Esophagus muscularis mucosa (tissue), 4 donors: ENCODE results near the gene FOXRED2. TPM values are rescaled to one million over a fixed set of nuclear protein-coding genes. Genes with fewer than 3 reads are reported as not detected.
"Not testable (repeated sequence)": the region's sequence is repeated elsewhere in the genome, so short reads cannot be mapped to it uniquely, and the experiment has no call there.

Experiments
- DNase-seq: peaks from one replicate; pipeline ENCODE4 v3.0.0-alpha.2; 2017; ENCODE audit errors: extremely low spot score
- H3K27ac ChIP-seq, 4 donors: fragments of 200-600 bp; sonication (generic); replicated peaks in 1 of 4; 1 replicate in 3 of 4; 2 replicates in 1 of 4; pipeline ENCODE4 v1.5.1; 2016 to 2019; ENCODE audit warnings: mild to moderate bottlenecking in 1 of 4
- H3K27me3 ChIP-seq, 4 donors: fragments of 200-600 bp; sonication (generic); one replicate each; pipeline versions ENCODE4 v1.5.1 to v1.6.0; 2016 to 2019
- H3K36me3 ChIP-seq, 4 donors: fragments of 200-600 bp; sonication (generic); one replicate each; pipeline ENCODE4 v1.5.1; 2016 to 2019
- H3K4me1 ChIP-seq, 4 donors: fragments of 200-600 bp; sonication (generic); one replicate each; pipeline ENCODE4 v1.5.1; 2016 to 2019
- H3K4me3 ChIP-seq, 4 donors: fragments of 200-600 bp; sonication (generic); 1 replicate in 2 of 4; 2 replicates in 2 of 4; pipeline ENCODE4 v1.5.1; 2016 to 2019; ENCODE audit warnings: mild to moderate bottlenecking in 4 of 4, moderate library complexity in 1 of 4
- H3K9me3 ChIP-seq, 4 donors: fragments of 200-600 bp; sonication (generic); 1 replicate in 3 of 4; 2 replicates in 1 of 4; pipeline ENCODE4 v1.5.1; 2016 to 2019
- EP300 ChIP-seq: sonication (generic); formaldehyde crosslinking; IDR thresholded peaks from one replicate; pipeline ENCODE4 v1.6.1; 2017; ENCODE audit warnings: antibody characterized with exemption
- POLR2A ChIP-seq: fragments of 450-650 bp; IDR thresholded peaks from one replicate; pipeline ENCODE4 v1.6.1; 2017; ENCODE audit warnings: antibody characterized with exemption, moderate library complexity, mild to moderate bottlenecking, low read depth
- POLR2AphosphoS5 ChIP-seq, 2 donors: sonication (generic); formaldehyde crosslinking; IDR thresholded peaks; one replicate each; pipeline ENCODE4 v1.6.1; 2017; ENCODE audit warnings: antibody characterized with exemption in 2 of 2
- WGBS: methylation state at CpG from one replicate; pipeline ENCODE4 v1.1.5; 2018; 5-methylcytosine and 5-hydroxymethylcytosine counted together
- intact Hi-C: fragments of 100-400 bp; cut with DNase I; formaldehyde crosslinking; loops from one replicate; pipeline ENCODE4 v1.15.1; 2023
- total RNA-seq, 4 donors: library from RNA; depleted of rRNA; stranded (reverse); fragments of >200 nt; gene quantifications; one replicate each; pipeline versions ENCODE4 v1.1.0 to v1.2.1, GENCODE V29; 2016
- TF ChIP-seq, protein P1 (sequence below), 3 experiments: fragments of 200-600 bp in 2 of 3; fragments of 450-650 bp in 1 of 3; sonication (generic) in 2 of 3; IDR thresholded peaks; one replicate each; pipeline ENCODE4 v1.5.1; 2017 to 2019; ENCODE audit warnings: antibody characterized with exemption in 3 of 3, mild to moderate bottlenecking in 2 of 3, moderate library complexity in 1 of 3

FOXRED2 gene
- total RNA-seq, 4 donors from 2014 or later, result 4.6 to 12.5 (median 5.4) TPM

DNA sequence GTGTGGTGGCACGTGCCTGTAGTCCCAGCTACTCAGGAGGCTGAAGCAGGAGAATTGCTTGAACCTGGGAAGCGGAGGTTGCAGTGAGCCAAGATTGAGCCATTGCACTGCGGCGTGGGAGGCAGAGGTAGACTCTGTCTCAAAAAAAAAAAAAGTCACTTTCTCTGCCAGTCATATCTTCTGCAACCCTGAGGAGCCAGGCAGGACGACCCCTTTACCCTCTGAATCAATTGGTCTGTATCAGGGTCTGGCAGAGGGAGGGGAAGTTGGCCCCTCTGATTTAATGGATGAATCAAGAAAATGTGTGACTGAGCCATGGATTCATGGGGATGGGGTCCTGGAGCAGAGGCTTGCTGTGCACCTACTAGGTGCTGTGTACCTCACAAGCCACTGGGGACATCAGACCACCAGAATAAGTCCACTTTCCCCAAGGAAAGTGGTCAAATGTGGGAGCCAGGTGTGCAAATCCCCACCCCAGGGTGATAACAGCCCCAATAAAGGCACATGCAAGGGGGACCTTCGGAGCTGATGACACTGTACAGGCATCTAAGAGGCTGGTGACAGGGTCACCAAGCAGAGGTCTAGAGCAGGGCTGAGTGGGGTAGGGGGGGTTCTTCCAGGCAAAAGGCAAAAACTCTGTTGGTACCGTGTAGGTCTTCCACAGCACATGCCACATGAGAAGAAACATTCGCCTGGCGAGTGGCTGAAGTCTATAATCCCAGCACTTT is 54.4 kb downstream of the FOXRED2 start:
- Histone ChIP-seq H3K4me3 (peak overlapping the region in 1 of 4 donors; percentile 7), H3K4me1 (peaks cover 58 to 84% (median 79%) of the 10 kb centered on the region in 4 donors), H3K36me3 (no peaks in the 10 kb centered on the region), H3K27ac (peak overlapping the region; percentile 84 to 97 (median 92)), H3K9me3 (no peaks in the 10 kb centered on the region), H3K27me3 (no peaks in the 10 kb centered on the region)
- no peak for DNase-seq
- WGBS, result 79% methylated on average over 9 of the region's 9 CpGs
- intact Hi-C loops, result no loop called here
- TF ChIP-seq POLR2A (no peak), EP300 (no peak), POLR2AphosphoS5 (IDR thresholded peaks at IDR 0.05) (no peak)
- TF ChIP-seq, protein P1, sequence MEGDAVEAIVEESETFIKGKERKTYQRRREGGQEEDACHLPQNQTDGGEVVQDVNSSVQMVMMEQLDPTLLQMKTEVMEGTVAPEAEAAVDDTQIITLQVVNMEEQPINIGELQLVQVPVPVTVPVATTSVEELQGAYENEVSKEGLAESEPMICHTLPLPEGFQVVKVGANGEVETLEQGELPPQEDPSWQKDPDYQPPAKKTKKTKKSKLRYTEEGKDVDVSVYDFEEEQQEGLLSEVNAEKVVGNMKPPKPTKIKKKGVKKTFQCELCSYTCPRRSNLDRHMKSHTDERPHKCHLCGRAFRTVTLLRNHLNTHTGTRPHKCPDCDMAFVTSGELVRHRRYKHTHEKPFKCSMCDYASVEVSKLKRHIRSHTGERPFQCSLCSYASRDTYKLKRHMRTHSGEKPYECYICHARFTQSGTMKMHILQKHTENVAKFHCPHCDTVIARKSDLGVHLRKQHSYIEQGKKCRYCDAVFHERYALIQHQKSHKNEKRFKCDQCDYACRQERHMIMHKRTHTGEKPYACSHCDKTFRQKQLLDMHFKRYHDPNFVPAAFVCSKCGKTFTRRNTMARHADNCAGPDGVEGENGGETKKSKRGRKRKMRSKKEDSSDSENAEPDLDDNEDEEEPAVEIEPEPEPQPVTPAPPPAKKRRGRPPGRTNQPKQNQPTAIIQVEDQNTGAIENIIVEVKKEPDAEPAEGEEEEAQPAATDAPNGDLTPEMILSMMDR (IDR thresholded peaks at IDR 0.05), result no peak

DNA sequence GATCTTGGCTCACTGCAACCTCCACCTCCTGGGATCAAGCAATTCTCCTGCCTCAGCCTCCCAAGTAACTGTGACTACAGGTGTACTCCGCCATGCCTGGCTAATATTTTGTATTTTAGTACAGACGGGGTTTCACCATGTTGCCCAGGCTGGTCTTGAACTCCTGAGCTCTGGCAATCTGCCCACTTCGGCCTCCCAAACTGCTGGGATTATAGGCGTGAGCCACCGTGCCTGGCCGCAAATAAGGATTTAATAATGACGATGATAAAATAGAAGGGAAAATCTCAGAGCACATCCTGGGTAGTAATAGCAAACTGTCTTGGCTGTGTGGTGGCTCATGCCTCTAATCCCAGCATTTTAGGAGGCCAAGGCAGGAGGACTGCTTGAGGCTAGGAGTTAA is 55.9 kb downstream of the FOXRED2 start:
- DNase-seq, H3K36me3 ChIP-seq, H3K4me3 ChIP-seq, intact Hi-C loops, H3K27me3 ChIP-seq, H3K9me3 ChIP-seq: not testable (repeated sequence)
- WGBS, result 87% methylated on average over 7 of the region's 7 CpGs
- Histone ChIP-seq H3K27ac (peak overlapping the region; percentile 84 to 97 (median 92)), H3K4me1 (peaks cover 52 to 75% (median 73%) of the 10 kb centered on the region in 4 donors)

DNA sequence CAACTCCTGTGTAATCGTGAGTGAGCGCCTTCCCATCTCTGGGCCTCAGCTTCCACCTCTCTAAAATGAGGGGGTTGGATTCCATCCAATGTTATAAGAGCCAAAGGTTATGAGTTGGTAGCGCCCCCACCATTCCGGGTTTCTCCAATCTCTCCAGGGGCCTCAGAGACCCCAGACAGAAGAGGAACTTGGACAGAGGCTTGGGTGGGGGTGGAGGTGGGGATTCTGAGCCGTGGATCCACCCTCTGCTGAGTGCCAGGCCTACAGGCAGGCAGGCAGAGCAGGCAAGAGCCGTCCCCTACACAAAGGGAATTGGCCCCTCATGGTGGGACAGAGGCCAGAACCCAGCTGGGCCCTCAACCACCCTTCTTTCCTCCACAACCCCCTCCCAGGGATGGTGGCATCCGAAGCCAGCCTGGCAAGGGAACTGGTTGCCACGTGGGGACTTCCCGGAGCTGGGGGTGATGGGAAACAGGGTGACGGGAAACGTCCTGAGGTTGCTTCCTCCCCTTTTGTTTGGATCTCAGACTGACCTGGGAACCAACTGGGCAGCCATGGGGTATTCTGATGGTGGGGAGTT is 57.2 kb downstream of the FOXRED2 start:
- Histone ChIP-seq H3K4me1 (peaks cover 48 to 75% (median 73%) of the 10 kb centered on the region in 4 donors), H3K9me3 (no peaks in the 10 kb centered on the region), H3K4me3 (no peak overlapping the region), H3K27ac (peak overlapping the region; percentile 53 to 97 (median 90)), H3K36me3 (no peaks in the 10 kb centered on the region), H3K27me3 (no peaks in the 10 kb centered on the region)
- WGBS, result 65% methylated on average over 8 of the region's 11 CpGs
- intact Hi-C loops, result loop anchor here (10.0 kb wide), 1 partner anchor 55 kb away; no protein-coding TSS in a partner anchor
- TF ChIP-seq POLR2AphosphoS5 (IDR thresholded peaks at IDR 0.05), result peak in 1 of 2 donors; percentile 31
- TF ChIP-seq, protein P1 (IDR thresholded peaks at IDR 0.05), result no peak
- no peak for DNase-seq

DNA sequence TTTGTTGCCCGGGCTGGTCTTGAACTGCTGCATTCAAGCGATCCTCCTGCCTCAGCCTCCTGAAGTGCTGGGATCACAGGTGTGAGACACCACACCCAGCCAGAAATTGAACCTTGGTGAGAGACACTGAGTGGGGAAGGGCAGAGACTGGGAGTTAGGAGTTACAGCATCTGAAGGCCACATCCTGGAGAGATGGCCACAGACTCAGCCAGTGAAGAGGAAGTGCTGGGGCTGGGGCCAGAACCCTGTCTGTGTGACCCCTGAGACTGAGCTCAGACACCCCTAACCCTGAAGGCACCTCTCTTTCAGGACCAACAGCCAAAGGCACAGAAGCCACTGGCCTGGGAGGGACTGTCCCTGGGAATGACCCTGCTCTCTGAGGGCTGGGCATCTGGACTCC is 59.2 kb downstream of the FOXRED2 start:
- intact Hi-C loops, result loop anchor here (10.0 kb wide), 1 partner anchor 53 kb away; no protein-coding TSS in a partner anchor
- 100% methylated on average over 2 of the region's 2 CpGs for WGBS
- peak overlapping the region in 3 of 4 donors; percentile 4 to 97 (median 36) for H3K27ac ChIP-seq

DNA sequence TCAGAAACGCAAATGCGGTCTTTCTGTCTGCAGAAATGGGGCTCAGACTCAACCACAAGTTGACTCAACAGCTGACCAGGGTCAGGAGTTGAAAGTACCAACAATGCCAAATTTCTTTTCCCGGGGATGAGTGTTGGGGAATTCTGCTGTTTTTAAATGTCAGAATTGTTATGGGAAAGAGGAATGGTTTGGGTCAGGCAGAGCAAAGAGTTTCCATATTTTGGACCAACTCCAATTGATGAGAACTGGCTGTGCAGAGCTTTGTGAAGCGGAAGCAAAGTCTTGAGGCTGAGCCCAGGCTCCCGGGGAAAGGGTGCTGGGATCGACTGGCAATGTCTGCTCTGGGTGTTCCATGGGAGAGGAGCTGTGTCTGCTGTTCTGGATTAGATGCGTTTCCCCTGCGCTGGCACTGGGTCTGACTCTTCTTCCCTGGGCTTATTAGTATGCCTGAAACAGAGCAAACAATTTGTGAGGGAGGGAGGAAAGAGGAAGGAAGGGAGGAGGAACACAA is 61.6 kb downstream of the FOXRED2 start:
- Histone ChIP-seq H3K9me3 (no peaks in the 10 kb centered on the region), H3K36me3 (no peaks in the 10 kb centered on the region), H3K27me3 (no peaks in the 10 kb centered on the region), H3K27ac (peak overlapping the region; percentile 54 to 81 (median 68)), H3K4me1 (peaks cover 19 to 39% (median 35%) of the 10 kb centered on the region in 4 donors), H3K4me3 (no peak overlapping the region)
- WGBS, result 42% methylated on average over 8 of the region's 8 CpGs
- TF ChIP-seq EP300 (no peak), POLR2A (no peak), POLR2AphosphoS5 (IDR thresholded peaks at IDR 0.05) (peak; percentile 29 to 62)
- no peak for DNase-seq
- intact Hi-C loops, result loop anchor here (10.0 kb wide), 1 partner anchor 50 kb away; no protein-coding TSS in a partner anchor

More for the DNA sequence above, 59.2 kb downstream of the FOXRED2 start:
- H3K9me3 ChIP-seq, result no peaks in the 10 kb centered on the region
- H3K4me1 ChIP-seq, result peaks cover 38 to 61% (median 56%) of the 10 kb centered on the region in 4 donors
- H3K4me3 ChIP-seq, result no peak overlapping the region
- no peaks in the 10 kb centered on the region for H3K27me3 ChIP-seq
- H3K36me3 ChIP-seq, result no peaks in the 10 kb centered on the region
- DNase-seq, result no peak
- TF ChIP-seq POLR2A (no peak), EP300 (no peak), POLR2AphosphoS5 (IDR thresholded peaks at IDR 0.05) (no peak)
- TF ChIP-seq, protein P1 (IDR thresholded peaks at IDR 0.05), result no peak
